Dermis microvascular lymphatic vessel endothelial cell (primary cell): Measurements from ENCODE around the gene GPR68. TPM values are rescaled to one million over a fixed set of nuclear protein-coding genes. Genes with fewer than 3 reads are reported as not detected.

Experiments used
- DNase-seq, 2 donors: peaks; one replicate each; pipeline versions ENCODE4 v3.0.0 to v3.0.0-alpha.2; 2010; ENCODE audit warnings: low read depth in 2 of 2
- total RNA-seq: library from RNA; depleted of rRNA; stranded (reverse); fragments of >200 nt; gene quantifications from 2 replicates; pipeline ENCODE4 v1.2.1, GENCODE V29; 2014

The GPR68 gene, protein sequence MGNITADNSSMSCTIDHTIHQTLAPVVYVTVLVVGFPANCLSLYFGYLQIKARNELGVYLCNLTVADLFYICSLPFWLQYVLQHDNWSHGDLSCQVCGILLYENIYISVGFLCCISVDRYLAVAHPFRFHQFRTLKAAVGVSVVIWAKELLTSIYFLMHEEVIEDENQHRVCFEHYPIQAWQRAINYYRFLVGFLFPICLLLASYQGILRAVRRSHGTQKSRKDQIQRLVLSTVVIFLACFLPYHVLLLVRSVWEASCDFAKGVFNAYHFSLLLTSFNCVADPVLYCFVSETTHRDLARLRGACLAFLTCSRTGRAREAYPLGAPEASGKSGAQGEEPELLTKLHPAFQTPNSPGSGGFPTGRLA
- 0.63 and 0.90 TPM in 2 replicates for total RNA-seq

DNA sequence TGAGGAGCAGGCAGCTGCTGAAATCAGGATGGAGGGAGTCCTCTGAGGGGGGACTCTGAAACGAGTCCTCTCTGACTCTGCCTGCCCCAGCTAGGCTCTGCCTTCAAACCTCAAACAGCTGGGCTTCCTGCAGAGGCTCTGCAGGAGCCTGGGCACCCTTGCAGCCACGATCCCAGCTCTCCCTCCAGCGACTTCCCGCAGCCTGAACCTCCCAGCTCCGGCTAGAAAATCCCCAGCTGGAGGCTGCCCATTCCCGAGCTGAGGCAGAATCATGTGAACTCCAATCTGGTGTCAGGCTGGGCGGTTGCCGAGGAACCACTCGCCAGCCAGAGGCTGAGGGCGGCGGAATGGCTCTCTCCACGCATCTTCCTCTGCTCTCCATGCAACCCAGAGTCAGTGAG, at the start of gene GPR68:
Gene GPR68 (minus strand): TSS at position 204 of the 401 bp plus-strand sequence. CDS start 9,654 bp downstream, outside the sequence.
- DNase-seq = peak; percentile 12 to 63

DNA sequence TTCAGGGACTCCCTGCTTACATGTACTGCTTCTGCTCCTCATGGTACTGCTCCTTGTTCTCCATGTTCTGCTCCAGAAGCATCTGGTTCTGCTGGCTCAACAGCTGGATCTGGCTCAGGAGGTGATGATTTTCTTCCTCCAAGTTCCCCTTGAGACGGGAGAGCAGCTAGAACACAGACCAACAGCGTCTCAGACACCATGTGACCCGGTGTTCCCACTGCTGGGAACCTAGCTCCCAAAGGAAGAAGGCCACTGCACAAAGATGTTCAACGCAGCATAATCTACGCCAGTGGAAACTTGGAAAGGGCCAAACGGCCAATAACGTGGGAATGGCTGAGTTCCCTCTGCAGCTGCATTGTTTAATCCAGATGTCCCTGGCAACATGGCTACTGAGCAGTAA, 49.6 kb upstream of the GPR68 start:
- DNase-seq = no peak

DNA sequence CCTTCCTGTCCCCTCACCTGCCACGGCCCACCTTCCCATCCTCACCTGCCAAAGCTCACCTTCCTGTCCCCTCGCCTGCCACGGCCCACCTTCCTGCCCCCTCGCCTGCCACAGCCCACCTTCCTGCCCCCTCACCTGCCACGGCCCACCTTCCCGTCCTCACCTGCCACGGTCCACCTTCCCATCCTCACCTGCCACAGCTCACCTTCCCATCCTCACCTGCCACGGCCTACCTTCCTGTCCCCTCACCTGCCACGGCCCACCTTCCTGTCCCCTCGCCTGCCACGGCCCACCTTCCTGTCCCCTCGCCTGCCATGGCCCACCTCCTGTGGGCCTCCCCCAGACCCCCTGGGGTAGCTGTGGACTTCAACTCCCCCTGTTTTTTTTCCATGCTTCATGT, 48.8 kb upstream of the GPR68 start:
- DNase-seq = no peak

DNA sequence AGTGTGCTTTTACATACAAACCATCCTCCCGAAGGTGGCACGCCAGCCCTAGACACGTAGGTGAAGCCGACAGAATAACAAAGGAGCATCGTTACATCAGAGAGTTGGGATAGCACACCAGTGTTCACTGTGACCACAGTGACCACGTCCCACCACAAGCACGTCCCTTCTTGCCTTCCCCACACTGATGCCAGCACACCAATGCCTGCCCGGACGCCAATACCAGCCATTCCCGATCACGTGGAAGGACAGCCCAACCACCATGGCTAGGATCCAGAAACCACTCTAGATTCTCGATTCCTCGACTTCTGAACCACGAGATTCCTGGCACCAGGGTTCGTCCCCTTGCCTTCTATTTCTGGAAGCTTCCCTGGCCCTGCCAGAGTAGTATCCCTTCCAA, 48.0 kb upstream of the GPR68 start:
- no peak for DNase-seq

DNA sequence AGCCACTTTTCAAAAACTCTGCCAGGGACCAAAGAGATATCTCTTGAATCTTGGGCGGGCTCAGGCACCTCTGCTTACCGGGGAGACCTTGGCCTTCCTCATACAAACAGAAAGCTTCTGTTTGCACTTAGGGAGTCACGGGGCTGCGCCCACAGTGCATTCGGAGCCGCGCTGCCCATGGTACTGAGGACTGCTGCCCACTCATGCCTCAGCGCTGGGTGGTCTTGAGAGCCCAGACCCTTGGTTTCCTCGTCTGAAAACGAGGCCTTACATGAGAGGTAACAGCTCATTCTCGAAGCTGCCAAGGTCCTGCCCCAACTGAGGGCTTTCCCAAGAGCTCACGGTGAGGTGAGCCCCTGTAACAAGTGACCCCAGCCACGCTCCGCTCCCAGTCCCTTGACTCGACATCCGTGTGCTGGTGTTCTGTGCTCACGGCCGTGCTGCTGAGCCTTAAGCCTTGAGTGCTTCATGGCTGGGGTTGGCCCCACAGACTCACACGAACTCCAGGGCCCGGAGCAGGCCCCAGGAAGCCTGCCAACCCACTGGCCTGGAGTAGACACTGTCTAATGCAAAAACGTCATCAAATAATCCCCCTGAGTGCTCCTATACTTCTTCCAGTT, 47.4 kb upstream of the GPR68 start:
- no peak for DNase-seq

DNA sequence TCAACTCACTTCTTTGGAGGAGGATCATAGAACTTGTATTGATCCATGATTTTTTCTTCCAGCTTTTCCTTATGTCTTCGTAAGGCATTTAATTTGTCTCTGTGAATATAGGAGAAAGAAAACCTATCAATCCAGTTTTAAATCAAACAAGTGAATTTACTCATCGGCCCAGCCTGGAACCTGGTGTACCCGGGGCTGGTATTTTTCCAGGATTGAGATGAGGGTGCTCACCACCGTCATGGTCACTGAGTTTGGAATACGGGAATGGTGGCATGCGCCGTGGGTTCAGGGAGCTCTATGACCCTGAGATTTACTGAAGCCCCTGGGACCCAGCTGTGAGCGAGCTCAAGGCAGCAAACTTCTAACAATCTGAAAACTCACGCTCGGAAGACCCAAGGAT, 46.5 kb upstream of the GPR68 start:
- no peak for DNase-seq

DNA sequence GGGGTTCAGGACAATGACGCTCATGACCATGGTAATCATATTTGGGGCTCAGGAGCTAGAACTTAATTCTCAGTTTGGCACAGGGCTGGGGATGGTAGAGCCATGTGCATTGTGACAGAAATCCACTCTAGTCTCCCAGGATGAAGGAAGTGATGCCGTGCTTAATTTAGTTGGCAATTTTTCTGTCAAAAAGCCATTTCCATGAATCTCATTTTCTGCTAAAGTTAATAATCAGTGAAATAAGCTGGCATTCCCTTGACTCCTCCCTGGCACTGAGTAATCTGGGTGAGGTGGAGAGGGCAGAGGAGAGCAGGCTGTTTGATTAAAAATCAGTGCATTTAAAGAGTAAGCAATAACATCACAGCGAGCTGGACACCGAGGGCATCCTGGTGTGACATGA, 45.0 kb upstream of the GPR68 start:
- DNase-seq = no peak

DNA sequence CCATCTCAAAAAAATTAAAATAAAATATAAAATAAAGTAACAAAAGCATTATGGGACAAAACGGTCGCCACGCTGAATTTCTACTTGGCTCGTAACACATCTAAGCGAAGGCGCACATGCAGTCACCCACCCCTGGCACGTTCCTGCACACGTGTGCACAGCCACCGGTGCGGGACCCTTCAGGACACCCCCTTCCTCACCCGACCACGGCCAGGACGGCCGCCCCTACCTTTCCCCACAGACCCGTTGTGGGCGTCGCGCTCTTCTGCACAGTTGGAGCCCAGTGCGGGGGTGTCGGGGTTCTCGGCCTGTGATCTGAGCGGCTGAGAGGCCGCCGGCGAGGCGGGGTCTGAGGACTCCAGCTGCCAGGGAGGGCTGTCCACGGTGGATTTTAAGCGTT, 44.4 kb upstream of the GPR68 start:
- DNase-seq = no peak

DNA sequence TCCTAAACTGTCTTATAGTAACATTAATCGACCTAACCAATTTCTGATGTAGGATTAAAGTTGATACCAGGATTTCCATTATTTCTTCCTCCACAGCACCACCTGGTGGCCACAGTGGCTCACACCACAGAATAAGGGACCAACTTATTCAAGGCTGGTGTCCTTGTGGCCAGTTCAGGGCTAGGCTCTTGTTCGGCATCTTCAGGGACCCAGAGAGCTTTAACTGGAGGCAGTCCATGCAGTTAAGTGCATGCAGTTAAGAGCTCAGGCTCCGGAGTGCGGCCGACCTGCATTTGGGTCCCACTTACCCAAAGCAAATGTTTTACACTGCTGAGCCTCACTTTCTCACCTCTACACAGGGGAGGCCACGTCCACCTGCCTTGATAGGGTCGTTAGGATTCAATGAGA, 42.0 kb upstream of the GPR68 start:
- DNase-seq = peak; percentile 57 to 75

DNA sequence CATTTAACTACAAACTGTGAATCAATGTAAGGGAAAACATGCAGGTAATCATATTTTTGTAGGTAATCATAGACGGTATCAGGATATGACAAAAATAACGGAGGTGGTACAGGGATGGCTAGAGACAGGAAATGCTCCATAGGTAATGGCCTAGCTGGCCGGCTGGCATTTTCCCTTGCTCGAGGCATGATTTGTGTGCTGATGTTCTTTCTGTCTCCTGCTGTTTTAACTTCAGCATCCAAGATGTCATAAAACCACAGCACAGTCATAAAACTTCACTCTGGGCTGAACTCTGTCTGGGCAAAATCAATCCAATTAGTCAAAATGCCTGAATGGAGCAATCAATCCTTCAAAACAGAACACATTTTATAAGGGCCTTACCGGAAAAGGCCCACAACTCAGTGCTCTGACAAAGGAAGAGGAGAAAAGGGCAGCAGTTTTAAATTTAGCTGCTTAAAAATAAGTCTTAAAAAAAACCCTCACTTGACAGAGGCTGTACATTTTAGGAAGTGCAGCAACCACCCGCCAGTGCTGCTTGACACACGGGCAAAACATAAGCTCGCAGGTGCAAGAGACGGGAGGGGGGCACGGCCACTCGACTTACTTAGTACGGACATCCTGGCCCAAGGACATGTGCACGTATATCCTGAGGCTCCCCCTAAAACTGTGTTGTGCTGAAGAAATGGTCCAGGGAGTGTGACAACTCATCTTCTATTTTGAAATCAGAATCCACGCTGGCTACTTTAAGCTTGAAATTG, 40.5 kb upstream of the GPR68 start:
- no peak for DNase-seq

DNA sequence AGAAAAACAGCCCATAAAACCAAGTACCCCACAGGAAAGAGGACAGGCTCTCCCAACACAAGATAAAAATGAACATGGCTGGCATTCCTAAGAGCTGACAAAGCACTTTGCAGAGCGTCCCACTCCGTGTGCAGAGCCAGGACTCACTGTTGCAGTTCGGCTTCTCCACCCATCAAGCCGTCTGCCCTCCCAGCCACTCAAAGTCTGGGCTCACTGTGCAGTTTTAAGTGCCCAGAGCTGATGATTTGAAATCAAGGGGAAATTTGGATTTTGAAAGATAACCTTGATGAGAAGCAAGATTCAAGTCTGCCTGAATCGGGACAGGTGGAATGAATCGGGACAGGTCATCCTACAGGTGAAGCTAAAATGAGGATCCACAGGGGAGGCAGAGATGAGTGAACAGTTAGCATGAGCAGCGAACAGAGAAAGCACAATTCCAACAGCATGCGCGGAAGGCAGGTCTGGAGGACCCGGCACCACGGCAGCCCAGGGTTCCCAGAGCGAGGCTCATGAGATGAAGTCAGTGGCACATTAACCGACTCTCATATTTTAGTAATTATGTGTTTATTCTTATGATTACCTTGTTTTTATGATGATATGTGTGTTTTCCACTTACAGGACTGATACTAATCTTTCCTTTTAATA, 39.8 kb upstream of the GPR68 start:
- DNase-seq = no peak

DNA sequence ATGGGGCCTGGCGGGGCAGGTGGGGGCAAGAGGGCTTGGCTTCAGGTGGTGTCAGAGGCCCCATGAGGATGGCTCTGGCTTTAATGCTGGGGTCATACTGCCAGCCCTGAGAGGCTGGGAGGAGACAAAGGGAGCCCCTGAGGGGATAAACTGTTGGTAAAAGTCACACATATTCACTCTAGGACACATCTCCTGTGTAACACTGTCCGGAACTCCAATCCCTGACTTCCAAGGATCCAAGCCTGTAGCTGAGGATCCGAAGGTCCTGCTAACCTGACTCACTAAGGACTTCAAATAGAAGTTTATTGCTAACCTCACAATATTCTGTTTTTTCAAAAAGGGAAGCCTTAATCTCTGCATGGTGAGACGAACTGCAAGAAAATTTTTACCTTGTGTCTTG, 39.2 kb upstream of the GPR68 start:
- DNase-seq = no peak

DNA sequence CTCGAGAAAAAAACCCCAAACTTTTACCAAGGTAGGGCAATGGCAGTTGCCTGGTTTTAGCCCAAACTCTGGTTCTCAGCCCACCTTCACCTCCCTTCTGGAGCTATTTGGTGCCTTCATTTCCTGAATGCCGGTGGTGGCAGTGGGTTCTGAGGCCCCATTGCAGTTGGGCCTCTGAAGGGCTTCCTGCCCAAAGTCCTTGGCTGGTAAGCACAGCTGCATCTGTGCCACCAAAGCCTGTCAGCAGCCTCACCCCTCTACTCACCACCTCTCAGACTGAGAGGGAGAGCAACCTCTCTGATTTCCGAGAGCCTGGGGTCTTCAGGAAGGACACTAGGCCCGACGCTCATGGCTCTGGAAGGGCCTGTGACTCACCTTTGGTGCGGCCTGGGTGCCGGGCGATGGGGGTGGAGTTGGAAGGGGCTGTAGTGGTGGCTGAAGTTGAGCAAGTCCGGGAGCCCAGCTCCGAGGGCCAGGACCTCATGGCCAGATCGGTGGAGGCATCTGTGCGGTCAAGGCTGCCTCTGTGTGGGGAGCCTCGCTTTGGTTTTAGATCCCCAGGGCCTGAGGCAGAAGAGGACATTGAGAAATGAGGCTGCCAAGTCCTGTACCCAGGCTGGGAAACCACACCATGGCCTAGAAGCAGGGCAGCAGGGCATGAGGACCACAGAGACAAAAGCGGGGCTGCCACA, 38.6 kb upstream of the GPR68 start:
- no peak for DNase-seq

DNA sequence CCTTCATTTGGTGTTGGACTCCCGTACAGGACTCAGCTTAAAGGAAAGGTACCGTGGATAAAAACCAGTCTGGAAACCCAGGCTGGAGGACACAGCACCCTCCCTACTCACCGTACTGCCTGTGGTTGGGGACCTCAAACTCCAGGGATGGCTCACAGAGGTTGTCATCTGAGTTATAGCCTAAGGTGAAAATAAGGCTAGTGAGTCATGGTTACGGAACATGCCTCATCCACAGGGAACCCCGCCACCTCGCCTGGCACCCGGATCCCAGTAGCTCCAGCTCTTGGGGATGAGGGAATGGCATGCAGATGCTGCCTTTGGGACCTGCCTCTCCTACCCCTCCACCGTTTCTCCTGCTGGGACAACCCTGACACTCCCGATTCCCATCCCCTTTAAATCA, 36.8 kb upstream of the GPR68 start:
- DNase-seq = no peak

DNA sequence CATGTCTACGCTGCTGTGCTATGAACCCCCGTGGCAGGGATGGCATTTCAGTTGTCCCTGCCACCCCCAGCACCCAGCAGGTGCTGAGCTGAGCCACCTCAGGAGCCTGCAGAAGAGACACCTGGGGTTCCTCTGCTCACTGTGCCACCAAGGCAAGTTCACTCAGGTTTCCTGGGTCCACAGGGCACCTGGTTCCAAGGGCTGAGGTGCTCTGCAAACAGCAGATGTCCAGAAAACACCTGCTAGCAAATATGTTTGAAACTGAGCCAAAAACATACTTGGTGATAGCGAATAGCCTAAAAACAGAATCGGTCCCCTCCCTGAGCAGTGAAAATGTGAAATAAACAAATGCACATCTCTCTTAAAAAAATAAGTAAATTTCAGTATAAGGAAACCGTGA, 35.6 kb upstream of the GPR68 start:
- DNase-seq = no peak

DNA sequence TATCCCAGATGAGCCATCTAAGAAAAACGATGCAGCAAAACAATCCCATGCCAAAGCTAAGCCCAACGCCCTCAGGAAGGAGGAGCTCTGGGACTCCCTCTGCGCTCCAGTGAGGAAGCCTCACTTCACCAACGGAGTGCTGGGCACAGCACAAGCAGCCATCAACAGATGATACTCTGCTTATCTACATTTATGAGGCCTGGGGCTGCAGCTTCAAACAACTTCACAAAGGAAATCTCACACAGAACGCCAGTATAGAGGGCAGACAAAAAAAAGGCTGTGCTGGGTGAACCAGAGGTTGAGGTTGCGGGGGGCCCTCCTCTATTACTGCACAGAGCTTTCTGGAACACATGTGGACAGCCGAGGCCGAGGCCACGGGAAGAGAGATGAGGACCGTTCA, 34.9 kb upstream of the GPR68 start:
- no peak for DNase-seq

DNA sequence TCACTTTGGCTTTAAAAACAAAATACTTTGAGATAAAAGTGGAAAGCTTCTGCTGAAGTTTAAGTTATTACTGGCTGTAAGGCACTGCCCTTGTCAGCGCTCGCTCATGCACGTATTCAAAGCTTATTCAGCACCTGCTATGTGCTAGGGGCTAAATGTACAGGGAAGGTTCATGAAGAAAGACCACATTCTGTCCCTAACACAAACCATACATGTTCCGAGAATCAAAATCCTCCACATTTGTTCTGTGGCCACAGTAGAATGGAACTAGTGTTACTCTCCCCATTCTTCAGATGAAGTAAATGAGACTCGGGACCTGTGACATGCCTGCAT, 33.8 kb upstream of the GPR68 start:
- no peak for DNase-seq

DNA sequence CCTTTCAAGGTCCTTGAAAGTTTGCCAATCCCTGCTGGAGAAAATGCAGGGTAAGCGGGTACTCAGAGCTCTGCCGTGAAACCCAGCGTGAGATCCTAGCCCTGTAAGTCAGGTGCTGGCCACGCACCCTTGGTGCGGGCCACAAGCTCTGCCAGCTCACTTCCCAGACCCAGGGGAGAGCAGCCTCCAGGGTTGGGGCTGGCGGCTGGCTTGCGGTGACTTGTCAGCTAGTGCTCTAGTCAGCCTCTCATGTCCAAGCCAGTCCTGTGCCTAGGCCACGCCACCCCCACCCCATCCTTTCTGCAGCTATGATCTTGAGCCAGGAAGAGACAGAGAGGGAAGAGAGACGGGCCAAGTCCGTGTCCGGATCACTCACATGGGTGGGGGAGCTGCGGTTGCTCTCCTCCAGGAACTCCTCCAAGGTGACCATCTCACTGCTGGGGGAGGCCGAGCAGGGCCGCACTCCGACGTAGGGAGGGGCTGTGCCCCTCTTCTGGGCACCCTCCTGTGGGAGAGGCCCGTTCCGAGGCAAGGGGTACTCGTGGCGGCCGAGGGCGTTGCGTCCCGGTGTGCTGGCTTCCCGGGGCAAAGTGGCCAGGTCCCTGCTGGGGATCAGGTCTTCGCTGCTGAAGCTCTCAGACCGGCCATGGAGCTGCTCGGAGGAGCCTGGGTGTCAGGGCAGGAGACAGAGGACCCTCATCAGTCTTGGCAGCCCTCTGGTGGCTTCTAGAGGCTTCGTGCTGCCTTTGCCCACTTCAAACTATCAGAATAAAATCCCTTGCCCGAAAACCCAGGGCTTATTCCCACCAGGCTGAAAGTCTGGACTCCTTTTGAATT, 33.3 kb upstream of the GPR68 start:
- DNase-seq = no peak

DNA sequence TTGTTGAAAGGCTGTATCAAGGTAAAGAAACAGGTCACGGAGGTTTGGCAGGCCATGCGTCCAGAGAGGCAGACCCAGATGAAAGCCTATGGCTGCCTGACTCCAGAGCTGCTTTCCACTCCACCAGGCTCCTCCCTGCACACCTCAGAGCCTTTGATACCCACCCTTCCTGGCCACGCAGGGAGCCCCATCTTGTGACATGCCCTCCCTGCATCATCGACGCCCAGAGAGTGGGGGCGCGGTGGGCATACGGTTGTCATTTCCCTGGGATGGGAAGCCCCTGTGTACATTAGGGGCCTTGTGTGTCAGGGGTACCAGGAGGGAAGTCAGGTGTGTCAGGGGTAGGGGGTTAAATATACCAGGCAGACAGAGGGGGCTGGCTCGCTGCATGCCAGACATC, 30.3 kb upstream of the GPR68 start:
- no peak for DNase-seq

DNA sequence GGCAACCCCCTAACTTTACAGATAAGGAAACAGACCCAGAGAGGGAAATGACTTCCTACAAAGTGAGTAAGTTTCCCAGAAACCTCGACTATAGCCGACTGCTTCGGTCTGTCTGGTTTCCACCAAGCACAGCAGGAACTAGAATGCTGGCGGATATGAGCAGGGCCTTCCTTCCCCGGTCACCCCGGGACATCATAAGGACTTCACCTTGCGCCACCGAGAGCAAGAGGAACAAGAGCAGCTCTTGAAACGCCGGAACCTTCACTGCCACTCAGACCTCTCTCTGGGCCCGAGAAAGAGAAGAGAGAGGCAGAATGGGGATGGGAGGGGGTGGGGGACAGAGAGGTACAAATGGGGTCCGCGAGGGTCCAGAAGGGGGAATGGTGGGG, 29.4 kb upstream of the GPR68 start:
- DNase-seq = no peak
